ENCODE measurements around the gene CLTC. TPM values are rescaled to one million over a fixed set of nuclear protein-coding genes. Genes with fewer than 3 reads are reported as not detected.

CLTC gene
- total RNA-seq, 1 donor from 2014 or later, result 253 TPM

DNA sequence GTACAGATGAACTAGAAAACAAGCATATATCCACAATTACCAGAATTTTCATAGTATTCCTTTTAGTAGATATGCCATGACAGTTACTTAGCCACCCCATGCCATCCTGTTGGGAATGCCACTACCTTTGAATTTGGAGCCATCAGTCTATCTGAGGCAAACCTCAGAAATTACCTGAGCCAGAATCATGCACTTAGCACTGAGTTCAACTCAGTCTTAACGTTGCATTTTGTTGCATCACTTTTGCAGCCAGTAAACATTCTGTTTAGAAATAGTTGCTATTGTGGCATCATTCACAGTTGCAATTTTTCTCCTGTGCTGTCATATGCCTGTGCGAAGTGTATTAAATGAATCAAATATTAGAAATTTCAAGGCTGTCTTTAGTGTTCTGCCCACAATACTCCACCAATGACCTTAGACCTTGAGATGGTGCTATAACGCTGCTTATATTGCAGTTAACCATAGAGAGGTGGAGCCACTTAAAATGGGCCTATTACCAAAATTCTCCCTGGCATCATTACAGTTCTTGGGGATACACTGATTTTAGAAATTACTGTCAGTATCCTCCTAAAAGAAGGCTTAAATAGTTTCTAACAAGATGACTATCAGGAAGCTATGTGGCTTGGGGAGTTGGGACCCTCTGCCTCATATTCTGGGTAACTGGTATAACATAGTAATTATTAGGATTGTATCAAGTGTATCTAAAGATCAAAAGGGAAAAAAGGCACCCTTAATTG, 76.4 kb downstream of the CLTC start:
- no peak for DNase-seq
- no peak for TF ChIP-seq CTCF (IDR thresholded peaks at IDR 0.05; ENCODE audit: partially characterized antibody, unreplicated experiment)
- Mint-ChIP-seq H3K27ac (ENCODE audit: unreplicated experiment) (peak overlapping the region; percentile 40), H3K36me3 (ENCODE audit: unreplicated experiment) (no peaks in the 10 kb centered on the region), H3K27me3 (ENCODE audit: unreplicated experiment) (peaks cover 3% of the 10 kb centered on the region), H3K4me1 (ENCODE audit: low read depth, unreplicated experiment) (peaks cover 11% of the 10 kb centered on the region), H3K4me3 (ENCODE audit: unreplicated experiment) (no peak overlapping the region), H3K9me3 (ENCODE audit: unreplicated experiment) (no peaks in the 10 kb centered on the region)

DNA sequence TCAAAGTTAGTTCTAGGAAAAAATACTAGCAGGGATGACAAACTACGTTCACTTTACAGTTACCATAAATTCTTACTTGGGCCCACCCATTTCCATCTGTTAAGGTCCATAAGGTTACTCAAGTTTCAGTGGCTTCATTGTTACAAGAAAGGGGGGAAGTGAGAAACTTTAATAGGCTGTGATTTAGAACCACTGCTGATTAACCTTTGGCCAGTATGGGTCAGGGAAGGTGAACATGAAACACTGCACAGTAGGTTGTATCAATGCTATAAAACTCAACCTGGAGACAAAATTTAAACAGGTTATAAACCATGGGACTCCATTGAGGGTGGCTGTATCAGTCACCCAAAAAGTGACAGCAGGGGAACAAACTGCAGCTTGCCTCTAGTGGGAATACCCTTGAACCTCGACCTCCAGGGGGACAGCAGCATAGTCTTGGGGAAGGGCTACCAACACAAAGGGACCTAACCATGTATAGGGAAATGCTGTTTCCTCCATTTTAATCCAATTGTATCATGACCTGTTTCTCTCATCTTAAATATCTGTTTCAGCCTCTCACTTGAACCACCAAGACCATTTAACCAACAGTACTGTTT, 77.1 kb downstream of the CLTC start:
- H3K9me3 Mint-ChIP-seq (ENCODE audit: unreplicated experiment), result no peaks in the 10 kb centered on the region
- peak overlapping the region; percentile 4 for H3K4me3 Mint-ChIP-seq (ENCODE audit: unreplicated experiment)
- H3K4me1 Mint-ChIP-seq (ENCODE audit: low read depth, unreplicated experiment), result peaks cover 11% of the 10 kb centered on the region
- H3K27ac Mint-ChIP-seq (ENCODE audit: unreplicated experiment), result peak overlapping the region; percentile 63
- no peak for DNase-seq
- H3K36me3 Mint-ChIP-seq (ENCODE audit: unreplicated experiment), result no peaks in the 10 kb centered on the region
- no peak for TF ChIP-seq CTCF (IDR thresholded peaks at IDR 0.05; ENCODE audit: partially characterized antibody, unreplicated experiment)
- peaks cover 3% of the 10 kb centered on the region for H3K27me3 Mint-ChIP-seq (ENCODE audit: unreplicated experiment)

DNA sequence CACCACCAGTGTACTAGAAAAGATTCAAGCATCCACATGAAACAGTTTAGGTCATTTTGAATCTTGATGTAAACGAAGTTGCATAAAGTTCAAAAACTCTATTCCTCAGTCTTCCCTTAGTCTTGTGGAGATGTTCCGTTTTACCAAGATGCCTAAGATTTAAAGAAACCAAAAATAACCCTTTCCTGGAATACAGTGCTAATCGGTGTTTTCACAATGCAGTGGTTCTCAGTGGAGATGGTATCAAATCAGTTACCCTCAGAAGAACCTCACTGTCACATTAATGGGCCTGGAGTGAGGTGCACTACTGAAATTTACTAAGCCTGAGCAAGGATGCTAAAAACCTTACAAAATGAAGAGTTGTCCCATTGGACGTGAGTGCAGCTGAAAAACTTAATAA, 78.4 kb downstream of the CLTC start:
- no peak for TF ChIP-seq CTCF (IDR thresholded peaks at IDR 0.05; ENCODE audit: partially characterized antibody, unreplicated experiment)
- no peaks in the 10 kb centered on the region for H3K36me3 Mint-ChIP-seq (ENCODE audit: unreplicated experiment)
- H3K4me3 Mint-ChIP-seq (ENCODE audit: unreplicated experiment), result no peak overlapping the region
- DNase-seq, result no peak
- H3K9me3 Mint-ChIP-seq (ENCODE audit: unreplicated experiment), result no peaks in the 10 kb centered on the region
- H3K27me3 Mint-ChIP-seq (ENCODE audit: unreplicated experiment), result peaks cover 3% of the 10 kb centered on the region
- H3K27ac Mint-ChIP-seq (ENCODE audit: unreplicated experiment), result no peak overlapping the region
- H3K4me1 Mint-ChIP-seq (ENCODE audit: low read depth, unreplicated experiment), result peaks cover 11% of the 10 kb centered on the region

GRCh38 chr17:59699218-59699617, 79.5 kb downstream of the CLTC start:
- Mint-ChIP-seq H3K36me3 (ENCODE audit: unreplicated experiment) (no peaks in the 10 kb centered on the region), H3K4me1 (ENCODE audit: low read depth, unreplicated experiment) (peaks cover 11% of the 10 kb centered on the region)
- TF ChIP-seq CTCF (IDR thresholded peaks at IDR 0.05; ENCODE audit: partially characterized antibody, unreplicated experiment), result no peak

DNA sequence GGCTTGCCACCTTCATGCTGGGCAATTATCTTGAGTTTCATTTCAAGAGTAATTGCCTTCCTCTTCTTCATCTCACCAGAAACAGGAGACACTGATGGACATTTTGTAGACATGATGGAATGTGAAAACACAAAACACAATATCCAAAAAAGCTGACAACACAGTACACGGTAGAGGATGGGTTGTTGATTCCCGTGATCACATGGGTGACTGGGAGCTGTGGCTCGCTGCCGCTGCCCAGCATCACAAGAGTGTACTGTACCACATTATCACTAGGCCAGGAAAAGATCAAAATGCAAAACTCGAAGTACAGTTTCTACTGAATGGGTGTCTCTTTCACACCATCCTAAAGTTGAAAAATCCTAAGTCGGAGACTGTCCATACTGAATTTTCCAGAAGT, 80.1 kb downstream of the CLTC start:
- no peak for DNase-seq
- Mint-ChIP-seq H3K9me3 (ENCODE audit: unreplicated experiment) (no peaks in the 10 kb centered on the region), H3K36me3 (ENCODE audit: unreplicated experiment) (no peaks in the 10 kb centered on the region), H3K4me3 (ENCODE audit: unreplicated experiment) (no peak overlapping the region), H3K27me3 (ENCODE audit: unreplicated experiment) (peaks cover 3% of the 10 kb centered on the region), H3K27ac (ENCODE audit: unreplicated experiment) (no peak overlapping the region), H3K4me1 (ENCODE audit: low read depth, unreplicated experiment) (peaks cover 11% of the 10 kb centered on the region)
- TF ChIP-seq CTCF (IDR thresholded peaks at IDR 0.05; ENCODE audit: partially characterized antibody, unreplicated experiment), result no peak

More at GRCh38 chr17:59699218-59699617, 79.5 kb downstream of the CLTC start:
- Mint-ChIP-seq H3K27me3 (ENCODE audit: unreplicated experiment) (peaks cover 3% of the 10 kb centered on the region), H3K9me3 (ENCODE audit: unreplicated experiment) (no peaks in the 10 kb centered on the region), H3K4me3 (ENCODE audit: unreplicated experiment) (no peak overlapping the region), H3K27ac (ENCODE audit: unreplicated experiment) (no peak overlapping the region)
- no peak for DNase-seq
